SJSA1 (cell line): ENCODE results near the gene OR6S1. TPM values are rescaled to one million over a fixed set of nuclear protein-coding genes. Genes with fewer than 3 reads are reported as not detected.
"Not testable (repeated sequence)": the region's sequence is repeated elsewhere in the genome, so short reads cannot be mapped to it uniquely, and the experiment has no call there.

ENCODE experiments used
- DNase-seq, 2 experiments: peaks; one replicate each; pipeline ENCODE4 v3.0.0-alpha.2; 2015 to 2020; ENCODE audit warnings: low spot score in 2 of 2, low read depth in 1 of 2
- H3K27ac ChIP-seq: fragments of 250-450 bp; sonication (Bioruptor Pico); 2 replicates; pipeline ENCODE4 v1.5.1; 2020; ENCODE audit warnings: mild to moderate bottlenecking, moderate library complexity
- H3K27me3 ChIP-seq: fragments of 250-450 bp; sonication (Bioruptor Pico); replicated peaks from 2 replicates; pipeline ENCODE4 v1.5.1; 2020; ENCODE audit warnings: mild to moderate bottlenecking, moderate library complexity
- H3K36me3 ChIP-seq: fragments of 250-450 bp; sonication (Bioruptor Pico); 2 replicates; pipeline ENCODE4 v1.5.1; 2020; ENCODE audit warnings: mild to moderate bottlenecking
- H3K4me1 ChIP-seq: fragments of 250-450 bp; sonication (Bioruptor Pico); replicated peaks from 2 replicates; pipeline ENCODE4 v1.6.1; 2021; ENCODE audit warnings: mild to moderate bottlenecking
- H3K4me3 ChIP-seq: fragments of 250-450 bp; sonication (Bioruptor Pico); 2 replicates; pipeline ENCODE4 v1.5.1; 2020; ENCODE audit warnings: mild to moderate bottlenecking
- H3K9me3 ChIP-seq: fragments of 250-450 bp; sonication (Bioruptor Pico); replicated peaks from 2 replicates; pipeline ENCODE4 v1.5.1; 2020; ENCODE audit warnings: mild to moderate bottlenecking
- total RNA-seq: library from RNA; depleted of rRNA; stranded (reverse); fragments of >200 nt; shearing (Covaris generic); gene quantifications from 2 replicates; pipeline ENCODE4 v1.2.3, GENCODE V29; 2014; rRNA removed

Gene OR6S1
- total RNA-seq, 1 experiment from 2014 or later = not detected

DNA sequence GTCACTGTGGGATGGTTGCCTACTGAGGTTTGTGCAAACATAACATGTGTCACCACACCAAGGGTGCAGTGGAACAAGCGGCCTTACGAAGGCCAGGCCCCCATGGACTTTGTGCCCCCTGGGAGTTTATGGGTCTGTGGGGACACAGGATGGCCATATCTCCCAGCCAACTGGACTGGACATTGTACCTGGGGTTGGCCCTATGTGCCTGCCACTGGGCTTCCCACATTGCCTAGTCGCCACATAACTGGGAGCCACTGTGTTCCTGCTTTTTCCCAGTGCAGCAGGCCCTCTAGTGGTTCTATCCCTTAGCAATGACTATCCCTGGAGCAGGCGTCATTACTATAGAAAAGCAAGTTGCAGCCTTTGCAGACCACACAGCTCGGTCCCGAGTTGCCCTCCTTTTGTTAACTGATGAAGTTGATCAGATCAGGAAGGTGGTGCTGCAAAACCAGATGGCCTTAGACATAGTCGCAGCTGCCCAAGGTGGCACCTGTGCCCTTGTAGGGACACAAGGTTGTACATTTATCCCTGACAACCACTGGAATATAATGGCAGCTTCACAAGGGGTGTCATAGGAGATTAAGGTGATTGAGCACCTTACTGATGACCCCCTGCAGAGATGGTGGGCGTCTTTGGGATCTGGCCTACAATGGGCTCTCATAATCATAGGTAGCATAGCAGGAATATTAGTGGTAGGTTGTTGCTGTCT is 35.1 kb downstream of the OR6S1 start:
- Histone ChIP-seq H3K4me3 (no peak overlapping the region), H3K4me1 (peaks cover 4% of the 10 kb centered on the region), H3K27ac (no peak overlapping the region), H3K9me3 (no peaks in the 10 kb centered on the region), H3K36me3 (no peaks in the 10 kb centered on the region), H3K27me3 (no peaks in the 10 kb centered on the region)
- no peak for DNase-seq

DNA sequence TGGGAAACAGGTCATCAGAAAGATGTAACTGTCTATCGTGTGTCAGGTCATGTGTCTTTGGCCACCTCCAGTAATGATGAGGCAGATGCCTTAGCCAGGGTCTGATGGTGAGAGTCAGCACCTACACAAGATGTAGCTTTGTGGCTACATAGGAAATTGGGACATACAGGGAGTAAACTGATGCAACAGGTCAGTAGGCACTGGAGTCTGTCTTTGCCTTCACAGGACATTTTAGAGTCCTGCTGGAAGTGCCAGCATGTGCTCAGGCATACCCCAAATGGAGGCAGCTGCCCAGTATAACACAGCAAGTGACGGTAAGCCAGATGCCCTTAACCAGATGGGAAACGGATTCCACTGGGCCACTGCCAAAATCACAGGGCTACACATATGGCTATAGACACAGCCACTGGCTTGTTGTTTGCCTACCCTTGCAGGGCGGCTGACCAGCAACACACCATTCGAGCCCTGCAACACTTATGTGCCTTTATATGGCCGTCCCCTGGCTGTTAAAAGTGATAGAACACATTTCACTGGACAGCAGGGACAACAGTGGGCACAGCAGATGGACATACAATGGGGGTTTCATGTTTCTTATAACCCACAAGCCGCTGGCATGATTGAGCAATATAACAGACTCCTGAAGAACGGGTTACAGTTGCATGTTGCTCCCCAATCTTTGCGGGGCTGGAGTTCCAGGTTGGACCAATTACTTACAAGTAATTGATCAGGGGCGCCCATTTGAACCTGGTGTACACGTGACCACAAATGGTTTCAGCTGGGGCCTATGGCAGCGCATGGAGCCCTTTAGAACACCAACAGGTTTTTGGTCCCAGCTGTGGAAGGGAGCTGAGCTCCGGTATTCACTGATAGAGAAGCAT is 37.4 kb downstream of the OR6S1 start:
- no peak overlapping the region for H3K27ac ChIP-seq
- no peaks in the 10 kb centered on the region for H3K9me3 ChIP-seq
- no peaks in the 10 kb centered on the region for H3K27me3 ChIP-seq
- no peak overlapping the region for H3K4me3 ChIP-seq
- no peaks in the 10 kb centered on the region for H3K36me3 ChIP-seq
- no peaks in the 10 kb centered on the region for H3K4me1 ChIP-seq
- no peak for DNase-seq

DNA sequence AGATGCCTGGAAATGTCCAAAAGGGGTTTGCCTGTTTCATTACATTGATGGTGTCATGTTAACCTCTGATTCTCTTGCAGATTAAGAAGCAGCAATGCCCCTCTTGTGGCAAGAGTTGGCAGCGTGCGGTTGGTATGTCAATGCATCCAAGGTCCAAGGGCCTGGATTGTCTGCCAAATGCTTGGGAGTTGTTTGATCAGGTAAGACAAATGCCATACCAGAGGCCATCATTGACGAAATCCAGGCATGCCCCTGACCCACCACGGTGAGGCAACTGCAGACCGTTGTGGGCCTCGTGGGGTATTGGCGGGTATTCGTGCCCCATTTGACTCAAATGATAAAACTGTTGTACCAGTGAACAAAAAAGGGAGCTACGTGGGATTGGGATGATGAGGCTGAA is 38.9 kb downstream of the OR6S1 start:
- H3K36me3 ChIP-seq = no peaks in the 10 kb centered on the region
- DNase-seq = no peak
- no peaks in the 10 kb centered on the region for H3K4me1 ChIP-seq
- no peaks in the 10 kb centered on the region for H3K9me3 ChIP-seq
- no peaks in the 10 kb centered on the region for H3K27me3 ChIP-seq
- no peak overlapping the region for H3K27ac ChIP-seq
- no peak overlapping the region for H3K4me3 ChIP-seq

DNA sequence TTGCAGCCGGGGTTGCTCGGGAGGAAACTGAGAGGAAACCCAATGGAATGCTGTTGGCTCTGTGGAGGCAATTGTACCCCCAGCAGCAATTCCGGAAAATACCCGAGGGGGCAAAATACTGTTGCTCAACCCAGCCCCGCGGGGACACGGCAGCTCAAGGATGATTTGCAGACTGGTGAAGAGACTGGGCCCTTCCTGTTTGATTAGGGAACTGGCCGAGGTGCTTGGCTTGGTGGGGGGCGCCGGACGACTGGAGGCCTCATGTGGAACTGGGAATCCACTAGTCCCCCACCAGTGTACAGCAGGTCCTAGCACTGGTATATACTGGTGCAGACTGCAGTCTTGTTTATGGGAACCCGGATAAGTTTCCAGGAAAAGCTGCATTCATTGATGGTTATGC is 40.0 kb downstream of the OR6S1 start:
- Histone ChIP-seq H3K27ac (no peak overlapping the region), H3K36me3 (no peaks in the 10 kb centered on the region), H3K4me1 (no peaks in the 10 kb centered on the region), H3K9me3 (no peaks in the 10 kb centered on the region), H3K27me3 (no peaks in the 10 kb centered on the region), H3K4me3 (no peak overlapping the region)
- no peak for DNase-seq

DNA sequence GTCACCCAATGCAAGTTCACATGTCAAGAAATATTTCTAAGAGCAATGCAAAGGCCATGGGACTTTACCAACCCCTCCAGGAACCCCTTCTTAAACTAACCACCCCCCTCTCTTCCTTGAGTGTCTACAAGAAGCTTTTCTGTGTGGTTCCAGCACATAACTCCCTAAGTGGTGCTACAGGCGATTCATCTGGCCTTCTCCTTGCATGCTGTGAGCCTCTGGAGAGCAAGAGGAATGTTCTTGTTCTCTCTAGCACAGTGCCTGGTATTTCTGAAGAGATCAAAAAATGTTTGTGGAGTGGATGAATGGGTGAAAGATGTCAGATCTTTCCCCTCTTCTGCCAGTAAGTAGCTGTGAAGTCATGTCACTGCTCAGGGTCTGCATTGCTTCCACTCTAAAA is 44.4 kb downstream of the OR6S1 start:
- Histone ChIP-seq H3K27ac (no peak overlapping the region), H3K9me3 (no peaks in the 10 kb centered on the region), H3K4me1 (no peaks in the 10 kb centered on the region), H3K4me3 (no peak overlapping the region), H3K27me3 (peaks cover 5% of the 10 kb centered on the region; the same call in 1 of the 2 replicates), H3K36me3 (no peaks in the 10 kb centered on the region)
- DNase-seq = no peak

DNA sequence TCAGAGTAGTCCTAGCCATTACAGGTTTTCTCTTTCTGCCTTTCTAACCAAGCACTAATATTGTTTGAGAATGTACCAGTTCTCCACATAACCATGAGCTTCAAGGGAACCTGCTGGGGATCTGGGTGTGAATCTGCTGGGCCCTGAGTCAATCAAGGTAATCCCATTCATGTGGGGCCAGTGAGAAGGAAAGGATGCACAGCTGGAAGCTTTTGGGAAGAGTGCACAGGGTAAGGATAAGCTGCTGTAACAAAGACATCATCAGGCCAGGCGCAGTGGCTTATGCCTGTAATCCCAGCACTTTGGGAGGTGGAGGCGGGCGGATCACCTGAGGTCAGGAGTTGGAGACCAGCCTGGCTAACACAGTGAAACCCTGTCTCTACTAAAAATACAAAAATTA is 45.8 kb downstream of the OR6S1 start:
- not testable (repeated sequence) for H3K4me1 ChIP-seq, H3K9me3 ChIP-seq, DNase-seq, H3K4me3 ChIP-seq, H3K36me3 ChIP-seq, H3K27ac ChIP-seq
- H3K27me3 ChIP-seq = peaks cover 15% of the 10 kb centered on the region; the same call in 1 of the 2 replicates

DNA sequence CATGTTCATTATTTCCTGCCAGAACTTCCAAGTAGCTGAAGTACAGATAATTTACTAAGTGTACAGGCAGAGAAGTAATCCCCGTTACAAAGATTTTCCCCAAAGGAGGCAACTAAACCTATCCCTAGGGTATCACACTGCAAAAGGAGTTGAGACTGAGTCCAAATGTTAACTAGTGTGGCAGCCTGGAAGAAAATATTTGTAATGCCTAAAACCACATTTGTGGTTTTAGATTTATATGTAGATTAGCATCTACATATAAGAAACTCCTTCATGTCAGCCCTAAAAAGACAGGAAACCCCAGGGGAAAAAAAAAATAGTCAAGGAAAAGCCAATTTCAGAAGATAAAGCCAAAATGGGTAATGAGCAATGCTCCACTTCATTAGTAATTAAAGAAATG is 48.9 kb downstream of the OR6S1 start:
- peaks cover 20% of the 10 kb centered on the region; the same call in 1 of the 2 replicates for H3K27me3 ChIP-seq
- DNase-seq = no peak
- H3K4me3 ChIP-seq = no peak overlapping the region
- H3K27ac ChIP-seq = no peak overlapping the region
- H3K4me1 ChIP-seq = no peaks in the 10 kb centered on the region
- no peaks in the 10 kb centered on the region for H3K9me3 ChIP-seq
- no peaks in the 10 kb centered on the region for H3K36me3 ChIP-seq

DNA sequence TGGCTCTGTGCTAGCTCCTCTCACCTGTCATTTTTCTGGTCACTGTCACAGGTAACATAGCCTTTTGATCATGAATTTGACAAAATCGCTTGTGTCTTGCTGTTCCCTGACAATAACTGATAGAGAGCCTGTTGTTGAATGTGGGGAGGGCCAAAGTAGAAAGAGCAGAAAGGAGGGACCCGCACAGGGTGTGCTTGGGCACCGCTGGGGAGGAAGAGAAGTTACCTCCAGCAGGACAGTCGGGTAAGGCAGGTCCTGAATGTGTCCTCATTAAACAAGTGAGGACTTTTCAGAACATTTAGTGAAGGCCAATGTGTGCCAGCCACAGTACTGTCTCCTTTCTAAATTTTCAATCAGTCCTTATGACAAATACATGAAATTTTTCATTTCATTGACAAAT is 50.3 kb downstream of the OR6S1 start, which contains the start of gene RNASE12:
TSS of gene RNASE12 (minus strand) at position 142 of the 400 bp plus-strand sequence. CDS start 653 bp downstream, outside the sequence.
- DNase-seq = no peak
- Histone ChIP-seq H3K9me3 (no peaks in the 10 kb centered on the region), H3K36me3 (no peaks in the 10 kb centered on the region), H3K4me1 (no peaks in the 10 kb centered on the region), H3K27ac (no peak within 1 kb of the TSS), H3K27me3 (peaks cover 20% of the 10 kb centered on the region; the same call in 1 of the 2 replicates), H3K4me3 (no peak within 1 kb of the TSS)

Other genes with a start within 250 kb of the OR6S1 start
- gene TEP1, start 228.2 kb downstream of the OR6S1 start, total RNA-seq = 7.9 and 12.1 TPM in 2 replicates
- gene KLHL33, start 205.5 kb downstream of the OR6S1 start, total RNA-seq = not detected in 2 replicates
- 27.3 and 64.2 TPM in 2 replicates for gene OSGEP, start 186.9 kb downstream of the OR6S1 start, total RNA-seq
- 43.8 and 60.4 TPM in 2 replicates for gene APEX1, start 186.5 kb downstream of the OR6S1 start, total RNA-seq
- 18.9 and 20.5 TPM in 2 replicates for gene PIP4P1, start 180.3 kb downstream of the OR6S1 start, total RNA-seq
- 27.3 and 34.8 TPM in 2 replicates for gene PNP, start 172.3 kb downstream of the OR6S1 start, total RNA-seq
- gene RNASE10, start 136.2 kb downstream of the OR6S1 start, total RNA-seq = not detected in 2 replicates
- gene RNASE9, start 80.6 kb downstream of the OR6S1 start, total RNA-seq = not detected in 2 replicates
- gene RNASE11, start 53.7 kb downstream of the OR6S1 start, total RNA-seq = not detected in 2 replicates
- not detected in 2 replicates for gene RNASE12, start 50.3 kb downstream of the OR6S1 start, total RNA-seq
- 0.63 and 4.6 TPM in 2 replicates for gene RNASE4, start 42.9 kb upstream of the OR6S1 start, total RNA-seq
- gene ANG, start 47.1 kb upstream of the OR6S1 start, total RNA-seq = 2.7 and 4.4 TPM in 2 replicates
- gene EDDM3A, start 104.2 kb upstream of the OR6S1 start, total RNA-seq = not detected in 2 replicates
- not detected in 2 replicates for gene EDDM3B, start 126.7 kb upstream of the OR6S1 start, total RNA-seq
- not detected in 2 replicates for gene RNASE6, start 139.6 kb upstream of the OR6S1 start, total RNA-seq
- gene RNASE1, start 161.2 kb upstream of the OR6S1 start, total RNA-seq = not detected in 2 replicates
- gene RNASE3, start 249.7 kb upstream of the OR6S1 start, total RNA-seq = not detected in 2 replicates